ENCODE data around the gene OLFM1. TPM values are rescaled to one million over a fixed set of nuclear protein-coding genes. Genes with fewer than 3 reads are reported as not detected.

The OLFM1 gene
- total RNA-seq, 8 experiments from 2014 or later, result 0.58 to 136 (median 50.1) TPM

DNA sequence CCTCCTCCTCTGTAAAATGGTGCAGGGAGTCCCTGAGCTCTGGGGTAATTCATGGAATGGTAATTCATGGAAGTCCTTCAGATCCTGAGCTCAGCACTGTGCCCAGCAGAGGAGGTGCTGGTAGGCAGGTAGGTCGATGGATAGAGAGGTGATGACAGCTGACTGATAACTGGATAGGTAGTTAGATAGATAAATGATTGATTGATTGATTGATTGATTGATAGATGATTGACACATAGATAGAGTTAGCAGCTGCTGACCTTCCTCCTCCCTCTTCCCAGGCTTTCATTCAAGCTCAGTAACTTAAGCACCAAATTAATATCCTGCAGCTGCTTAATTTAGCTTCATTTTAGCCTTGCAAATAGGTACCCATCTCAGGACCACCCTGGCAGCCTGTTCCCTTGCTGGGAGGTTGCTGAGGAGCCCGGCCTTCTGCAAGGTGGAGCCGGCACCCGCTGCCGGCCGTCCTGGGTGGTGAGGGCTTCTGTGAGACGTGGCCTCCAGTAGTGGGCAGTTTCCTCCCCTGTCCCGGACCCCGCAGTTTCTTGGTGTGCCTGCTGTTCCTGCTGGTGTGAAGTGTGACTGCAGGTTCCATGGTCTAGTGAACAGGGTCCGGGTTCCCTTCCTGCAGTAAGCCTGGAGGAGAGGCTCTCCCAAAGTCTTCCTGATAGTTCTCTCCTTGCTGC, 13.4 kb downstream of the OLFM1 start:
- in situ Hi-C loops (cut with MboI; ENCODE audit: low pct_unique_long_range_greater_than_20kb in 2 of 9, low sequenced_read_pairs in 9 of 9, unreplicated experiment in 9 of 9), result no loop called here
- H3K27ac ChIP-seq, result no peak overlapping the region
- H3K4me3 ChIP-seq, result no peak overlapping the region
- H3K4me1 ChIP-seq (replicated peaks in 1 of 2), result peaks cover 0 to 14% of the 10 kb centered on the region in 2 donors
- 0 to 100% (median 45%) methylated on average over 1 to 2 of the region's 10 CpGs; no CpG with 5 or more reads in 4 of the 10 experiments for WGBS, 10 experiments
- no peak for ATAC-seq (replicated peaks in 6 of 8)

DNA sequence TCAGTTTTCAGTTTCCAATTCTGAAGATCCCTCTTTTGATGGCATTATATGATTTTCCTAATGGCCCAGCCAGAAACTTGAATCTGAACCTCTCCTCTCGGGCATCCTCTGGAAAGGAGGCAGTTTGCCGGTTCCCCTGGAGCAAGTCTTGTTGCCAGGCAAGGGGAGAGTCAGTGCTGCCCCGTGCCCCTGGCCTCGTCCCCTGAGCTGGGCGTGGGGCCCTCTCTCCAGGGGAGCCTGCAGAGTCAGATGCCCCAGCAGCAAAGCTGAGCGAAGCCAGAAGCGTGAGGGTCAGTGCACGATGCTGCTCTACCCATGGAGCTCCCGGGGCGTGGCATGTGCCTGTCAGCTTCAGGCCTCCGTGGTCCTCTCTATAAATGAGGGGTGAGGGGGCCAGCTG, 14.0 kb downstream of the OLFM1 start:
- ATAC-seq (replicated peaks in 6 of 8), result no peak
- Histone ChIP-seq H3K27ac (no peak overlapping the region), H3K4me3 (no peak overlapping the region), H3K4me1 (replicated peaks in 1 of 2) (peaks cover 0 to 12% of the 10 kb centered on the region in 2 donors)
- in situ Hi-C loops (cut with MboI; ENCODE audit: low pct_unique_long_range_greater_than_20kb in 2 of 9, low sequenced_read_pairs in 9 of 9, unreplicated experiment in 9 of 9), result no loop called here
- 0 to 100% (median 82%) methylated on average over 1 to 7 of the region's 11 CpGs; no CpG with 5 or more reads in 4 of the 10 experiments for WGBS, 10 experiments

DNA sequence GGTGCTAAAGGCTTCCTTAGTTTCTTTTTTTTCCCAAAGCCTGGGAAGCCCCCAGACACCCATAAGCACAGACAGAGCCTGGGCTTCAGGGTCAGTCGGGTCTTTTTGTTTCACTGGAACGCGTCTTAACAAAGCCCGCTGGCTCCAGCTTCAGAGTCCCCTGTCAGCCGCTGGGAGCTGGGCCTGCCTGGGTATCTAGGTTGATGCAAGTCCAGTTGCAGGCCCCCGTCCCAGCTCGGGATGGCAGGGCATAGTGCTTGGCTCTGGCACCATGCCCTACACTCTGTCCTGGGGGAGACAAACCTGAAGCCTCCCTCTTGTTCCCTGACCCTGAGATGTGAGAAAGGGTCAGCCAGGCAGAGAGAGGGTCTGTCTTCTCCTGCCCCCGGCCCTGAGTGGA, 14.5 kb downstream of the OLFM1 start:
- 61 to 94% (median 78%) methylated on average over 2 to 5 of the region's 8 CpGs; no CpG with 5 or more reads in 6 of the 10 experiments for WGBS, 10 experiments
- Histone ChIP-seq H3K27ac (no peak overlapping the region), H3K4me3 (no peak overlapping the region), H3K4me1 (replicated peaks in 1 of 2) (peaks cover 0 to 12% of the 10 kb centered on the region in 2 donors)
- ATAC-seq (replicated peaks in 6 of 8), result no peak
- in situ Hi-C loops (cut with MboI; ENCODE audit: low pct_unique_long_range_greater_than_20kb in 2 of 9, low sequenced_read_pairs in 9 of 9, unreplicated experiment in 9 of 9), result no loop called here

DNA sequence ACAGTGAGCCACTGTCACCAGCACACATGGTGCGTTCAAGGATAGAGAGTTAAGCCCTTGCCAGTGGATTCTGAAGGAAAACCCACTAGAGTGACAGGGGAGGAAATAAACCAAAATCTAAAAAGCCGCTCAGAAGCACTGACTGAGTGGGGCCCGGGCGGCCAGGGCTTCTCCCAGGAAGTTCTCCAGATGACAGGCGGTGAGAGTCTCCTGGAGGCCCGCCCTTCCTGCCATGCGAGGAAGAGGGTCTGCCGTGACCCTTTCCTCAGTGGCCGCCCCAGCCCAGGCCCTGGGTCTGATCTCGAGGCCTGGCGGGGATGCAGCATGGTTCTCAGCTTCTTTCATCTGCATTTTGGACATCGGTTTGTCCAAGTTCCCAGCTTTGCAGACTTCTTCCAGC, 14.9 kb downstream of the OLFM1 start:
- in situ Hi-C loops (cut with MboI; ENCODE audit: low pct_unique_long_range_greater_than_20kb in 2 of 9, low sequenced_read_pairs in 9 of 9, unreplicated experiment in 9 of 9), result no loop called here
- H3K4me3 ChIP-seq, result no peak overlapping the region
- 30 to 97% (median 90%) methylated on average over 2 to 9 of the region's 12 CpGs; no CpG with 5 or more reads in 4 of the 10 experiments for WGBS, 10 experiments
- no peak for ATAC-seq (replicated peaks in 6 of 8)
- H3K4me1 ChIP-seq (replicated peaks in 1 of 2), result peaks cover 4 to 12% of the 10 kb centered on the region in 2 donors
- H3K27ac ChIP-seq, result no peak overlapping the region

DNA sequence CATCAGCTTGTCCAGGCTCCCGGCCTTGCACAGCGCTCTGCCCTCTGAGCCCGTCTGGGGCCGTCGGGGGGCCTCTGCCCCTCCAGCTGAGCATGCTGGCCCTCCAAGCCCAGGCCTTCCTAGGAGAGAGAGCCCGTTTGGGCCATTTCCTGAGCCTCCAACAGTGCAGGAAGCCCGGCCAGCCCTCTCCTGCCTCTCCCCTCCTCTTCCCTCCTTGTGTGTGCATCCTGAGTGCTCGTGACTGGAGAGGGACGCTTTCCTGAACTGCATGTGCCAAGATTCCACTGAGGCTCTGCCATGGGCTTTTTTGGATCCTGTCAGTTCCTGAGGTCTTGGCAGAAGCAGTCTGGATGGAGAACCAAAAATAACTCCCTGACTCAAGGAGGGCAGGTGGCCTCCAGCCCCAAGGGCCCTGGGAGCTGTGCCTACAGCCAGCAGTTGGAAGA, 15.6 kb downstream of the OLFM1 start:
- no peak overlapping the region for H3K4me3 ChIP-seq
- 20 to 92% (median 80%) methylated on average over 1 to 5 of the region's 9 CpGs; no CpG with 5 or more reads in 5 of the 10 experiments for WGBS, 10 experiments
- no peak for ATAC-seq (replicated peaks in 6 of 8)
- no peak overlapping the region for H3K27ac ChIP-seq
- H3K4me1 ChIP-seq (replicated peaks in 1 of 2), result peaks cover 11 to 17% of the 10 kb centered on the region in 2 donors
- in situ Hi-C loops (cut with MboI; ENCODE audit: low pct_unique_long_range_greater_than_20kb in 2 of 9, low sequenced_read_pairs in 9 of 9, unreplicated experiment in 9 of 9), result no loop called here

DNA sequence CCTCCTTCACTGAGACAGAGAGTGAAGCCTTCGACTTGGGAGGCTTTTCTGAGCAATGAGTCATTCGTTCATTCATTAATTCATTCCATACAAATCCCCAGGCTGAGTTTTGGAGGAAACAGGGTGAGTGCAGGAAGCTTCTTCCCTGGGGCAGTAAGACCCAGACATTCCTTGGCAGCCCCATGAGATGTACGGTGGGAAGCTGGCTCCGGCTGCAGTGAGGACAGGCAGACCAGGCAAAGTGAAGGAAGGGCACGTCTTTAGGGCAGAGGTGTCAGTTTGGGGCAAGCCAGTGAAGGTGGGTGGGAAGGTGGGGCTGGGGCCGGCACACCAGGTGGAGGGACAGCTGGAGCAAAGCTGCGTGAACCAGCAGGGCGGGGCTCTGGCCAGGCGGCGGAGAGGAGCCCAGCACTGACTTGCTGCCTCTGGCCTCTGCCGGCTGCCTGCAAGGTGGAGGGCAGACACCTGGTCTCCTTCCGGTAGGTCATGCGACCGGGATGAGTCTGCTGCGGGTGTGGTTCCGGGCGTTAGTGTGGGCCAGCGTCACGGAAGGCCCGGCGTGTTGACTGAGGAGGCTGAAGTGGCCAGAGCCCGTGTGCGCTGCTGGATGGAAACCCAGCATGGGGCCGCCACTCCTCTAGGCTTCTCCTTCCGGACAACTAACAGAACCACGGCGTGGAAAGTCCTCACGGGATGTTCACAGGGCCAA, 16.6 kb downstream of the OLFM1 start:
- WGBS, 10 experiments, result 20 to 92% (median 40%) methylated on average over 1 to 5 of the region's 28 CpGs; no CpG with 5 or more reads in 5 of the 10 experiments
- in situ Hi-C loops (cut with MboI; ENCODE audit: low pct_unique_long_range_greater_than_20kb in 2 of 9, low sequenced_read_pairs in 9 of 9, unreplicated experiment in 9 of 9), result no loop called here
- no peak for ATAC-seq (replicated peaks in 6 of 8)
- no peak overlapping the region for H3K27ac ChIP-seq
- peaks cover 21 to 28% of the 10 kb centered on the region in 2 donors for H3K4me1 ChIP-seq (replicated peaks in 1 of 2)
- H3K4me3 ChIP-seq, result no peak overlapping the region

DNA sequence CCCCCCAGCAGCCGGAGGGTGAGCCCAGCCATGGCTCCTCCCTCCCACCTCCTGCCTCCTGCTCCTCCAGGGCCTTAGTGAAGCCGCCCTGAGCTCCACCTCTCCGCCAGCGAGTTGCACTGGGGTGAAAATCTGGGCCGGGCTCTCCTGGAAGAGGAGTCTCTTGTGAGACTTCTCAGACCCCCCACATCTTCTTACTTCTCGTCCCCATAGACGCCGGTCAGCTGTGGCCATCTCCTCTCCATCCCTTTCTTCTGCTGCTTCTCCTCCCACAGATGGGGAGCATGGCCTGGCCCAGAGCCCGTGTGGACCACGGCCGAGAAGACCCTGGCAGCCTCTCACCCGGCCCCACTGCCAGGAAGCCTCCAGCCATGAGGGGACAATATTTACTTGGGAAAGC, 17.3 kb downstream of the OLFM1 start:
- H3K4me3 ChIP-seq, result no peak overlapping the region
- ATAC-seq (replicated peaks in 6 of 8), result no peak
- H3K27ac ChIP-seq, result no peak overlapping the region
- peaks cover 28 to 35% of the 10 kb centered on the region in 2 donors for H3K4me1 ChIP-seq (replicated peaks in 1 of 2)
- in situ Hi-C loops (cut with MboI; ENCODE audit: low pct_unique_long_range_greater_than_20kb in 2 of 9, low sequenced_read_pairs in 9 of 9, unreplicated experiment in 9 of 9), result no loop called here
- 43% methylated on average over 2 of the region's 12 CpGs; no CpG with 5 or more reads in 9 of the 10 experiments for WGBS, 10 experiments

DNA sequence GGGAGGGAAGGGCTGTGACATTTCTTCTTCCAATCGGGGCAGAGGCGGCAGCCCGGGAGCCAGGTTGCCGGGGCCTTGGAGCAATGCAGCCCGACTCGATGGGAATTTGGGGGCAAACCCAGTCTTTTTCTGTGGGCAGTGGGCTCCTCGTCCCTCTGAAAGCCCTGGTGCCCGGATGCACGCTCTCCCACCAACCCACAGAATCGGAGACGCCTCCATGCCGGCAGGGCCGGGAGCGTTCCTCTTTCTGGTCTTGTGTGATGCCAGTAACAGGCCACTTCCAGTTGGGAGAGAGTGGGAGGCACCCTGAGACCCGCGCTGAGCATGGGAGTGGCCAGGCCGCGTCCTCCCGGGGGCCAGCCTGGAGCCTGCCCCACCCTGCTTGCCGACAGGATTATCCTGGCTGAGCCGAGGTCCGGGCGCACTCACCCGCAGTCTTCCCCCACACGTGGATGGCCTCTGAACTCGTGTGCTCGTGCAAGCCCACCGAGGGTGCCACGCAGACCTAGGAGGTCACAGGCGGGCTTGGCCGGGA, 17.8 kb downstream of the OLFM1 start:
- no peak overlapping the region for H3K4me3 ChIP-seq
- ATAC-seq (replicated peaks in 6 of 8), result no peak
- peaks cover 30 to 38% of the 10 kb centered on the region in 2 donors for H3K4me1 ChIP-seq (replicated peaks in 1 of 2)
- 71 to 95% (median 82%) methylated on average over 2 to 6 of the region's 31 CpGs; no CpG with 5 or more reads in 6 of the 10 experiments for WGBS, 10 experiments
- in situ Hi-C loops (cut with MboI; ENCODE audit: low pct_unique_long_range_greater_than_20kb in 2 of 9, low sequenced_read_pairs in 9 of 9, unreplicated experiment in 9 of 9), result no loop called here
- H3K27ac ChIP-seq, result no peak overlapping the region

DNA sequence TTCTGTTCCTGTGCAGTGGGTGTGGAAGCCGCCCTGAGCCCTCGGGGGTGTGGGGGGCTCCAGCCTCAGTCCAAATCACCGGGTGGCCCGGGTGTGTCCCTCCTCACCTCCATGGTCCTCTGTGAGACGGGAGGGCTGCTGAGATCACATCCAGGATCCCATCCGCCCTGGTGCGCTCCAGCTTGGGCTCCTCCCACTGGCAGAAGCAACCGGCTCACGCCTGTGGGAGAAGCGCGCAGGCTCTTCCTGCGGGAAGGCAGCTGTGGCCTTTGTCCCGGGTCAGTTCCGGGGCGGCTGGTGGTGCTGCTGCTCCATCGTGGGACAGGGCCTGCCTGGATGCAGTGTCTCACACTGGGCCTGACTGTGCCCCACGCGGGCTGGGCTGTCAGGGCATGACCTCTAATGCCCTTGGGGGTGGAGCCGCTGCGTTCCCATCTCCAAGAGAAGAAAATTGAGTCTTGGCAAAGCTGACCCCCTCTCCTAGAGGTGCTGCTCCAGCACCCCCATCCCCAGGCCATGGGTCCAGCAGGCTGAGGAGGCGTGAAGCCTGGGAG, 18.5 kb downstream of the OLFM1 start:
- Histone ChIP-seq H3K4me3 (no peak overlapping the region), H3K4me1 (replicated peaks in 1 of 2) (peaks cover 30 to 38% of the 10 kb centered on the region in 2 donors), H3K27ac (no peak overlapping the region)
- ATAC-seq (replicated peaks in 6 of 8), result peak in 4 of 8 experiments; percentile 15 to 27 (median 22)
- WGBS, 10 experiments, result 80% methylated on average over 1 of the region's 21 CpGs; no CpG with 5 or more reads in 9 of the 10 experiments
- in situ Hi-C loops (cut with MboI; ENCODE audit: low pct_unique_long_range_greater_than_20kb in 2 of 9, low sequenced_read_pairs in 9 of 9, unreplicated experiment in 9 of 9), result no loop called here

DNA sequence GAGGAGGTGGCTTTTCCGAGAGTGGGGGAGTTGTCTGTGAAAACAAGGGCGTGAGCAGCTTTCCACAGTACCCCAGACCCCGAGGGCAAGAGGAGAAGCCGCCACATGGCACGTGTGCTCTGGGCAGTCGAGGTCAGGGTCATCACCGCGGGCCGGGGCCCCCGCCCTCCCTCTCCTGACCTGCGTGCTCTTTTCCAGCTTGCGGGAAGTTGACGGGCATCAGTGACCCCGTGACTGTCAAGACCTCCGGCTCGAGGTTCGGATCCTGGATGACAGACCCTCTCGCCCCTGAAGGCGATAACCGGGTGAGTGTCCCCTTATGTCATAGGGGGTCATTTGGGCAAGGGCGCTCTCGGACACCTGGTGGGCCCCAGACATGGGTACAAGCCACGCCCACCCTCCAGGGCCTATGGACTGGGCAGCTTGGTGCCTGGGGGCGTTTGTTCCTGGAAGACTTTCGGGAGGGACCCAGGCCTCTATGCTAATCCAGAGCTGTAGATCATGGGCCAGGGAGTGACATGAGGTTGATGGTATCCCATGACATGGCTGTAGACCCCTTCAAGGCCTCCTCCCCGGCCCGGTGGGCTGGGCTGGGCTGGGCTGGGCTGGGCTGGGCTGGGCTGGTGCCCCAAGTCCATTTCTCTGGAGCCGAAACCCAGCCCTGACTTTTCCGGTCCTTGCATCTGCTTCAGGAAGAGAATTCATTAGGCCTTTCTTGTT, 19.2 kb downstream of the OLFM1 start:
- no peak overlapping the region for H3K27ac ChIP-seq
- ATAC-seq (replicated peaks in 6 of 8), result no peak
- in situ Hi-C loops (cut with MboI; ENCODE audit: low pct_unique_long_range_greater_than_20kb in 2 of 9, low sequenced_read_pairs in 9 of 9, unreplicated experiment in 9 of 9), result no loop called here
- WGBS, 10 experiments, result 33 to 100% (median 76%) methylated on average over 1 to 18 of the region's 29 CpGs; no CpG with 5 or more reads in 3 of the 10 experiments
- H3K4me1 ChIP-seq (replicated peaks in 1 of 2), result peaks cover 30 to 38% of the 10 kb centered on the region in 2 donors
- no peak overlapping the region for H3K4me3 ChIP-seq

DNA sequence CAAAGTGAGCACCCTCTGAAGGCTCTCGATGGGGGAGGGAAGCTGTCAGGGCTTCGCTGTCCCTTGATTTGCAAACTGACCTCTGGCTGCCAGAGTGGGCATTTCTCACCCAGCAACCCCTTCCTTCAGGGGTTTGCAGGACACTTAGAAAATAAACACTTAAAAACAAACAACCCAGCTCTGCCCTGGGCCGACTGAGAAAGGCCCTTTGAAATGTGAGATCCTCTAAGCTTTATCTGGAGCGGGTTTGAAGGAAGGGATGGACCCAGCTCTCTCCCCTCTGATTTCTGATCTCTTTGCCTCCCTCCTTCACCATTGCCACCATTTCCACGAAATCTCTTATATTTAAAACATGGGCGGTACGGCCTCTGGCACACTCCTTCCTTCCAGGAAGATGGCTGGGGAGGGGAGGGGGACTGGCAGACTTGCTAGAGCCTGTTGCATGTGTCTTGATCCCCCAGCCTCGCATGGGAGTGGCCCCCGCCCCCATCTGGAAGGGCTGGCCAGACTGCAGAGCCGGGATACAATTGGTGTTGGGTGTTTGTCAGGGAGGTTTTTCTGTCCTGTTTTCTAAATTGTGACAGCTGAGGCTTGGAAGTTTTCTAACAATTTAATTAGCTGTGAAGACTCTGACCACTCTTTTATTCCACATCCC, 20.2 kb downstream of the OLFM1 start:
- in situ Hi-C loops (cut with MboI; ENCODE audit: low pct_unique_long_range_greater_than_20kb in 2 of 9, low sequenced_read_pairs in 9 of 9, unreplicated experiment in 9 of 9), result no loop called here
- WGBS, 10 experiments, result 17 to 44% (median 27%) methylated on average over 1 to 7 of the region's 10 CpGs; no CpG with 5 or more reads in 6 of the 10 experiments
- Histone ChIP-seq H3K4me3 (no peak overlapping the region), H3K4me1 (replicated peaks in 1 of 2) (peaks cover 30 to 38% of the 10 kb centered on the region in 2 donors), H3K27ac (no peak overlapping the region)
- peak in 2 of 8 experiments; percentile 8 to 23 for ATAC-seq (replicated peaks in 6 of 8)

Measured in motor neuron (in vitro differentiated cells).